Glutamatergic neuron (in vitro differentiated cells): ENCODE results near the gene TMEM233. TPM values are rescaled to one million over a fixed set of nuclear protein-coding genes. Genes with fewer than 3 reads are reported as not detected.

Experiments used
- DNase-seq: peaks from one replicate; pipeline ENCODE4 v3.0.0; 2022
- H3K27ac Mint-ChIP-seq: one replicate; pipeline ENCODE4 v1.8.0; 2020; ENCODE audit warnings: mild to moderate bottlenecking, mixed read lengths, inconsistent platforms; ENCODE audit not compliant: unreplicated experiment
- H3K27me3 Mint-ChIP-seq: one replicate; pipeline ENCODE4 v1.8.0; 2020; ENCODE audit warnings: mild to moderate bottlenecking, moderate library complexity, mixed read lengths, inconsistent platforms; ENCODE audit not compliant: unreplicated experiment
- H3K36me3 Mint-ChIP-seq: one replicate; pipeline ENCODE4 v1.8.0; 2020; ENCODE audit warnings: mild to moderate bottlenecking, mixed read lengths, inconsistent platforms; ENCODE audit not compliant: unreplicated experiment
- H3K4me1 Mint-ChIP-seq: one replicate; pipeline ENCODE4 v1.8.0; 2020; ENCODE audit warnings: mild to moderate bottlenecking, low read depth, mixed read lengths, inconsistent platforms; ENCODE audit not compliant: unreplicated experiment
- H3K4me3 Mint-ChIP-seq: one replicate; pipeline ENCODE4 v1.8.0; 2020; ENCODE audit warnings: mild to moderate bottlenecking, mixed read lengths, inconsistent platforms; ENCODE audit not compliant: unreplicated experiment
- H3K9me3 Mint-ChIP-seq: one replicate; pipeline ENCODE4 v1.8.0; 2020; ENCODE audit warnings: mild to moderate bottlenecking, moderate library complexity, mixed read lengths, inconsistent platforms; ENCODE audit not compliant: unreplicated experiment
- CTCF ChIP-seq: fragments of 200-600 bp; sonication (generic); IDR thresholded peaks from one replicate; pipeline ENCODE4 v1.5.0; 2021; ENCODE audit not compliant: partially characterized antibody, unreplicated experiment
- total RNA-seq: library from RNA; stranded (reverse); fragmentation: NEBNext Ultra II Directional; extraction: Animal tissue kit (Norgen Biotek cat#: 25700); gene quantifications from one replicate; pipeline ENCODE4 v1.2.1, GENCODE V29; 2021; ENCODE audit not compliant: unreplicated experiment

Gene TMEM233
- total RNA-seq, 1 donor from 2014 or later = not detected

- no peaks in the 10 kb centered on the region for H3K27me3 Mint-ChIP-seq
- H3K4me3 Mint-ChIP-seq = no peak overlapping the region
- H3K36me3 Mint-ChIP-seq = no peaks in the 10 kb centered on the region
- peaks cover 2% of the 10 kb centered on the region for H3K4me1 Mint-ChIP-seq
- no peak for TF ChIP-seq CTCF
- H3K27ac Mint-ChIP-seq = no peak overlapping the region
- H3K9me3 Mint-ChIP-seq = no peaks in the 10 kb centered on the region
- no peak for DNase-seq
Observed at GRCh38 chr12:119666226-119666795, 72.7 kb downstream of the TMEM233 start.

DNA sequence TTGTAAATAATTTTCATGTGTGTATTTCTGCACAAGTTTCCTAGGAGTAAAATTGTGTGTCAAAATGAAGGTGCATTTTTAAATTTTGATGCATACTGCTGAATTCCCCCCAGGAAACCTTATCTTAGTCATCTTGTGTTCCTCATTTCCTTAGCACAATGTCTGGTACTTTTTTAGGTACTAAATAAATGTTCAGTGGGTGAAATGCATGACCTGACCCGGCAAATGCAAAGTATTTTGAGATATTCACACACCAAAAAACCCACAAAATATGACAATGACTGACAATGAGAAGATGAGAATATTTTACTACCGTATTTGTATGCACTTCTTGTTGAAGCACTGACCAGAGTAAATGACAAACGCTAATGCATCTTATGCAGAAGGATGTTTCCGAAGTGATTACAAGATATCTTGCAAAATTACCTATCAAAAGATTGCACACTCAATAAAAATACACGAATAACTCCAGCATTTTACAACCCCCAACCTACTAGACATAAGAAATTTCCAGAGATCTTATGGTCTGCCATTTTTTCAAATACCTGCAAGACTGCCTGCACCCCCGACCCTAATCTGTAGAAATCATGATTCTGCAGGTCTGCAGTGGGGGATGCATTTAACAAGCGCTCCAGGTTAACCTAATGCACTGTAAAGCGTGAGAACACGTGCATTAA lies 73.5 kb downstream of the TMEM233 start:
- no peaks in the 10 kb centered on the region for H3K36me3 Mint-ChIP-seq
- TF ChIP-seq CTCF = no peak
- DNase-seq = no peak
- peaks cover 2% of the 10 kb centered on the region for H3K4me1 Mint-ChIP-seq
- H3K9me3 Mint-ChIP-seq = no peaks in the 10 kb centered on the region
- no peaks in the 10 kb centered on the region for H3K27me3 Mint-ChIP-seq
- H3K4me3 Mint-ChIP-seq = peak overlapping the region; percentile 66
- peak overlapping the region; percentile 45 for H3K27ac Mint-ChIP-seq

GRCh38 chr12:119667577-119668323 lies 74.2 kb downstream of the TMEM233 start, which contains the start of gene PRKAB1:
Gene PRKAB1, plus strand, starts transcription at chr12:119668133. Its CDS starts 112 bp downstream, at chr12:119668245.
- peaks cover 2% of the 10 kb centered on the region for H3K4me1 Mint-ChIP-seq
- peak within 1 kb of the TSS; percentile 94 for H3K4me3 Mint-ChIP-seq
- peak; percentile 87 for TF ChIP-seq CTCF
- H3K36me3 Mint-ChIP-seq = no peaks in the 10 kb centered on the region
- H3K27me3 Mint-ChIP-seq = no peaks in the 10 kb centered on the region
- H3K27ac Mint-ChIP-seq = peak within 1 kb of the TSS; percentile 79
- no peaks in the 10 kb centered on the region for H3K9me3 Mint-ChIP-seq
- DNase-seq = peak; percentile 98

- Mint-ChIP-seq H3K36me3 (no peaks in the 10 kb centered on the region), H3K4me3 (peak overlapping the region; percentile 94), H3K4me1 (peaks cover 2% of the 10 kb centered on the region)
Observed at GRCh38 chr12:119668324-119668841, 74.8 kb downstream of the TMEM233 start.

More at GRCh38 chr12:119668324-119668841, 74.8 kb downstream of the TMEM233 start:
- H3K27me3 Mint-ChIP-seq = no peaks in the 10 kb centered on the region
- no peak for DNase-seq
- peak overlapping the region; percentile 79 for H3K27ac Mint-ChIP-seq
- TF ChIP-seq CTCF = no peak
- H3K9me3 Mint-ChIP-seq = no peaks in the 10 kb centered on the region
